ENCODE data around the gene ATG9B. TPM values are rescaled to one million over a fixed set of nuclear protein-coding genes. Genes with fewer than 3 reads are reported as not detected.

The ATG9B gene
- total and polyA plus RNA-seq, 4 donors = 2.3 to 21.3 (median 12.1) TPM

GRCh38 chr7:151040616-151041375 is 16.5 kb upstream of the ATG9B start:
- H3K27me3 ChIP-seq (ENCODE audit: control insufficient read depth, insufficient read depth, low read length) = no peaks in the 10 kb centered on the region
- H3K36me3 ChIP-seq (ENCODE audit: control insufficient read depth, insufficient read depth, low read length) = peaks cover 100% of the 10 kb centered on the region
- no peak for DNase-seq (ENCODE audit: low read depth in 4 of 6, low spot score in 6 of 6)
- H3K9me3 ChIP-seq (ENCODE audit: control insufficient read depth, insufficient read depth, low read length) = no peaks in the 10 kb centered on the region
- WGBS (ENCODE audit: insufficient coverage) = 90% methylated on average over 30 of the region's 30 CpGs
- H3K27ac ChIP-seq (ENCODE audit: low read depth, low read length) = no peak overlapping the region
- H3K4me3 ChIP-seq (ENCODE audit: low read depth, low read length) = no peak overlapping the region
- H3K4me1 ChIP-seq (ENCODE audit: control insufficient read depth, insufficient read depth, low read length) = peaks cover 8% of the 10 kb centered on the region

- no peak for DNase-seq (ENCODE audit: low read depth in 4 of 6, low spot score in 6 of 6)
- no peaks in the 10 kb centered on the region for H3K9me3 ChIP-seq (ENCODE audit: control insufficient read depth, insufficient read depth, low read length)
- peaks cover 100% of the 10 kb centered on the region for H3K36me3 ChIP-seq (ENCODE audit: control insufficient read depth, insufficient read depth, low read length)
- no peaks in the 10 kb centered on the region for H3K27me3 ChIP-seq (ENCODE audit: control insufficient read depth, insufficient read depth, low read length)
- H3K27ac ChIP-seq (ENCODE audit: low read depth, low read length) = no peak overlapping the region
- peaks cover 2% of the 10 kb centered on the region for H3K4me1 ChIP-seq (ENCODE audit: control insufficient read depth, insufficient read depth, low read length)
- no peak overlapping the region for H3K4me3 ChIP-seq (ENCODE audit: low read depth, low read length)
- 81% methylated on average over 15 of the region's 18 CpGs for WGBS (ENCODE audit: insufficient coverage)
Observed at GRCh38 chr7:151039850-151040548, 15.7 kb upstream of the ATG9B start.

DNA sequence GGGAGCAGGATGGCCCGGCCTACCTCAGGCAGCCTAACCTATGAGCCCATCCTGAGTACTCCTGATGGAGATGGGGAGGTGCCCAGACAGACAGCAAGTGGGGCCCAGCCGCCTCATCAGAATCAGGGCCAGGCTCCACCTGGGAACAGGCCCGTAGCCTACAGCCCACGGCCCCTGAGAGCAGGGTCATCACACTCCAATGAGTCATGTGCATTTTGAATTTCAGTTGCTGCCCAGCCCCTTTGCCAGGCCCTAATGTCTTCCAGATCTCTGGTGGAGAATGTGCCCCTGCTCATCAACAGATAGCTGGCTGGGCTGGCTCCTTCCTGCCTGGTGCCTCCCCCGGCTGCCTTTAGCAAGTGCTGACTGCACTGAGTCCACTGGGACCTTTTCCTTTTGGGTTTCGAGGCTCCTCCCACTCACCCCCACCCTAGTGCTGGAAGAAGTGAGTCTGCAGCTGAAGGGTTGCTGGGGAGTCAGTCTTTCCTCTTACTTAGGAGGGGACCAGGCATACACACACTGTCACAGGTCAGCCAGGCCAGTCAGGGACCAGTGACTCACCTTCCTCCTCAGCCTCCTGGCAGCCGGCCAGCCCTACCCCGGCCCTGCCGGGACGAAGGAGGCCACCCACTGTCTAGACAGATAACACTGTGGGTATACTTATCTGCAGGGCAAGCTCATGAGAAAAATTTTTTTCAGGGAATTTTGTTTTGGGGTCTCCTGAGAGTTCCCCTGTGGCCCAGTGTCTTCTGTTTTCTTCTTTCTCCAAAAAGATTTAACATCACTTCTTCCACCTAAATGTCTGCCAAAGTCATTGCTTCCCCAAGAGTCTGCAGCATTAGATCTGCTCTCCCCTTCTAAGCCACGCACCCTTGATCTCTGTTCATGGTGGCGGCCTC is 14.9 kb upstream of the ATG9B start:
- no peaks in the 10 kb centered on the region for H3K9me3 ChIP-seq (ENCODE audit: control insufficient read depth, insufficient read depth, low read length)
- no peaks in the 10 kb centered on the region for H3K27me3 ChIP-seq (ENCODE audit: control insufficient read depth, insufficient read depth, low read length)
- H3K27ac ChIP-seq (ENCODE audit: low read depth, low read length) = no peak overlapping the region
- DNase-seq (ENCODE audit: low read depth in 4 of 6, low spot score in 6 of 6) = no peak
- 73% methylated on average over 8 of the region's 12 CpGs for WGBS (ENCODE audit: insufficient coverage)
- H3K4me1 ChIP-seq (ENCODE audit: control insufficient read depth, insufficient read depth, low read length) = peaks cover 4% of the 10 kb centered on the region
- no peak overlapping the region for H3K4me3 ChIP-seq (ENCODE audit: low read depth, low read length)
- H3K36me3 ChIP-seq (ENCODE audit: control insufficient read depth, insufficient read depth, low read length) = peaks cover 100% of the 10 kb centered on the region

GRCh38 chr7:151035902-151036301 is 11.6 kb upstream of the ATG9B start:
- H3K36me3 ChIP-seq (ENCODE audit: control insufficient read depth, insufficient read depth, low read length) = peaks cover 96% of the 10 kb centered on the region
- 94% methylated on average over 16 of the region's 17 CpGs for WGBS (ENCODE audit: insufficient coverage)
- no peaks in the 10 kb centered on the region for H3K9me3 ChIP-seq (ENCODE audit: control insufficient read depth, insufficient read depth, low read length)

GRCh38 chr7:151035026-151035717 is 10.9 kb upstream of the ATG9B start:
- Histone ChIP-seq H3K4me3 (ENCODE audit: low read depth, low read length) (no peak overlapping the region), H3K9me3 (ENCODE audit: control insufficient read depth, insufficient read depth, low read length) (no peaks in the 10 kb centered on the region), H3K4me1 (ENCODE audit: control insufficient read depth, insufficient read depth, low read length) (peaks cover 4% of the 10 kb centered on the region), H3K36me3 (ENCODE audit: control insufficient read depth, insufficient read depth, low read length) (peaks cover 89% of the 10 kb centered on the region), H3K27me3 (ENCODE audit: control insufficient read depth, insufficient read depth, low read length) (no peaks in the 10 kb centered on the region), H3K27ac (ENCODE audit: low read depth, low read length) (no peak overlapping the region)
- DNase-seq (ENCODE audit: low read depth in 4 of 6, low spot score in 6 of 6) = no peak
- WGBS (ENCODE audit: insufficient coverage) = 82% methylated on average over 21 of the region's 21 CpGs

More at GRCh38 chr7:151035902-151036301, 11.6 kb upstream of the ATG9B start:
- H3K27ac ChIP-seq (ENCODE audit: low read depth, low read length) = no peak overlapping the region
- no peak for DNase-seq (ENCODE audit: low read depth in 4 of 6, low spot score in 6 of 6)
- H3K27me3 ChIP-seq (ENCODE audit: control insufficient read depth, insufficient read depth, low read length) = no peaks in the 10 kb centered on the region
- no peak overlapping the region for H3K4me3 ChIP-seq (ENCODE audit: low read depth, low read length)
- H3K4me1 ChIP-seq (ENCODE audit: control insufficient read depth, insufficient read depth, low read length) = peaks cover 4% of the 10 kb centered on the region

GRCh38 chr7:151034312-151035025 is 10.2 kb upstream of the ATG9B start:
- WGBS (ENCODE audit: insufficient coverage) = 96% methylated on average over 17 of the region's 21 CpGs
- Histone ChIP-seq H3K36me3 (ENCODE audit: control insufficient read depth, insufficient read depth, low read length) (peaks cover 82% of the 10 kb centered on the region), H3K4me3 (ENCODE audit: low read depth, low read length) (no peak overlapping the region)

DNA sequence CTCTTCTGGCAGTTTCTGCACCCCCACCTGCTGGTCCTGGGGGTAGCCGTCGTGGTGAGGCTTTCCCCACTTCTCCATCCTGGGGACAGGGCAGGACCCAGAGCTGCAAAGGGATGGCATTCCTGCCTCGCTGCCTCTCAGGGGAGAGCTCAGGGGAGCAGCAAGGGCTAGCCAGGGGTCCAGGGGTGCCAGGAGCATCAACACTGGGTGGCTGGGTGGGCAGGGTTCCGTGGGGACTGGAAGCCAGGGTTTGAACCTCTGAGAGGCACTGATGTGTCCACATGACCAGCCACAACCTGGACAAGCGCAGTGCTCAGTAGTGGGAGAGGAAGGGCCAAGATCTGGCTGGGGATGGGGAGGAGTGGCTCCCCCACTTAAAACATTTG is 9.6 kb upstream of the ATG9B start:
- no peaks in the 10 kb centered on the region for H3K27me3 ChIP-seq (ENCODE audit: control insufficient read depth, insufficient read depth, low read length)
- DNase-seq (ENCODE audit: low read depth in 4 of 6, low spot score in 6 of 6) = no peak
- H3K27ac ChIP-seq (ENCODE audit: low read depth, low read length) = no peak overlapping the region
- 82% methylated on average over 4 of the region's 5 CpGs for WGBS (ENCODE audit: insufficient coverage)
- no peak overlapping the region for H3K4me3 ChIP-seq (ENCODE audit: low read depth, low read length)
- H3K4me1 ChIP-seq (ENCODE audit: control insufficient read depth, insufficient read depth, low read length) = peaks cover 13% of the 10 kb centered on the region
- peaks cover 76% of the 10 kb centered on the region for H3K36me3 ChIP-seq (ENCODE audit: control insufficient read depth, insufficient read depth, low read length)
- H3K9me3 ChIP-seq (ENCODE audit: control insufficient read depth, insufficient read depth, low read length) = no peaks in the 10 kb centered on the region

More at GRCh38 chr7:151034312-151035025, 10.2 kb upstream of the ATG9B start:
- Histone ChIP-seq H3K4me1 (ENCODE audit: control insufficient read depth, insufficient read depth, low read length) (peaks cover 9% of the 10 kb centered on the region), H3K27ac (ENCODE audit: low read depth, low read length) (no peak overlapping the region), H3K9me3 (ENCODE audit: control insufficient read depth, insufficient read depth, low read length) (no peaks in the 10 kb centered on the region), H3K27me3 (ENCODE audit: control insufficient read depth, insufficient read depth, low read length) (no peaks in the 10 kb centered on the region)
- DNase-seq (ENCODE audit: low read depth in 4 of 6, low spot score in 6 of 6) = no peak

DNA sequence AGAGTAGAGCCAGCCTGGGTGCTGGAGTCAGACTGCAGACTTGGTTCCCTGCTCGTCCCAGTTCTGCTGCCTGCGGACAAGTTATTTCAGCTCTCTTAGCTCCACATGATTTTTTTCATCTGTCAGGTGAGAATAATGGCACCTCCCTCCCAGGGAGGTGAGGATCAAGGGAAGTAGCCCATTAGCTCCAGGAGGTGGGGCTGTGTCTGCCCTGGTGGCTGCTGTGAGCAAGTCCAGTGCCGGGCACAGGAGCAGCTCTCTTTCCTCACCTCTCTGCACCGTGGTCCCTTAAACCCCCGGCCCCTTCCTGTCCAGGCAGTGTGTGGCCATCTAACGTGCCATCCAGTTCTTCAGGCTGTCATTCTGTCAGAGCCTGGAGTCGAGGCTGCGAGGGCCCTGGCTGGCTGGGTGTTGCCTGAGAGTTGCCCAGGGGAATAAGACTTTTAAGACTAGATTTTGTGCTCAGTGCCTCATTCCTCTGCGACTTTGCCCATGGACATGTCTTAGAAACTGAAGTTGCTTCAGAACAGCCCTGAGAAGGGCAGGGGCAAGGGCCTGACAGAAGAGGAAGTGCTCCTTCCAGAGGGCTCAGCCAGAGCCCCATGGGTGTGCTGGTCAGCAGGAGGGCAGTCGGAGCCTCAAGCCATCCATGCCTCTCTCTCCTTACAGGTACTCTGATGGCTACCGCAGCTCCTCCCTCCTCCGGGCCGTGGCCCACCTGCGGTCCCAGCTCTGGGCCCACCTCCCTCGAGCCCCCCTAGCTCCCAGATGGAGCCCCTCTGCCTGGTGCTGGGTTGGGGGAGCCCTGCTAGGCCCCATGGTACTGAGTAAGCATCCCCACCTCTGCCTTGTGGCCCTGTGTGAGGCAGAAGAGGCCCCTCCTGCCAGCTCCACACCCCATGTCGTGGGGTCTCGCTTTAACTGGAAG is 8.9 kb upstream of the ATG9B start:
- no peak overlapping the region for H3K4me3 ChIP-seq (ENCODE audit: low read depth, low read length)
- no peaks in the 10 kb centered on the region for H3K9me3 ChIP-seq (ENCODE audit: control insufficient read depth, insufficient read depth, low read length)
- no peak overlapping the region for H3K27ac ChIP-seq (ENCODE audit: low read depth, low read length)
- H3K4me1 ChIP-seq (ENCODE audit: control insufficient read depth, insufficient read depth, low read length) = peaks cover 15% of the 10 kb centered on the region
- H3K36me3 ChIP-seq (ENCODE audit: control insufficient read depth, insufficient read depth, low read length) = peaks cover 69% of the 10 kb centered on the region
- DNase-seq (ENCODE audit: low read depth in 4 of 6, low spot score in 6 of 6) = no peak
- WGBS (ENCODE audit: insufficient coverage) = 85% methylated on average over 12 of the region's 17 CpGs
- no peaks in the 10 kb centered on the region for H3K27me3 ChIP-seq (ENCODE audit: control insufficient read depth, insufficient read depth, low read length)
